WTC11 (cell line): ENCODE measurements around the gene CREBBP. TPM values are rescaled to one million over a fixed set of nuclear protein-coding genes. Genes with fewer than 3 reads are reported as not detected.

ENCODE experiments used
- ATAC-seq: fragments of 200-7000 bp; cut with Tn5 transposase; 2 replicates; pipeline ENCODE4 v1.10.0; 2021; ENCODE audit warnings: mild to moderate bottlenecking, moderate library complexity
- CTCF ChIA-PET: fragments of 300-600 bp; sonication (Branson Sonifier 250); formaldehyde crosslinking; loops from one replicate; lab custom pipeline; 2021; ENCODE audit warnings: antibody characterized with exemption; lab: Charles Lee
- POLR2A ChIA-PET: fragments of 350-600 bp; sonication (Branson Sonifier 250); formaldehyde crosslinking; loops from one replicate; lab custom pipeline; 2021; ENCODE audit warnings: antibody characterized with exemption; lab: Charles Lee
- DNase-seq: peaks from one replicate; pipeline ENCODE4 v3.0.0; 2021; ENCODE audit warnings: low spot score
- H3K27ac Mint-ChIP-seq: 2 replicates; pipeline ENCODE4 v1.8.0; 2021; ENCODE audit warnings: mixed read lengths
- H3K27me3 Mint-ChIP-seq: 2 replicates; pipeline ENCODE4 v1.8.0; 2021; ENCODE audit warnings: low read depth, mild to moderate bottlenecking, moderate library complexity, mixed read lengths
- H3K36me3 Mint-ChIP-seq: 2 replicates; pipeline ENCODE4 v1.8.0; 2021; ENCODE audit warnings: mixed read lengths
- H3K4me1 Mint-ChIP-seq: 2 replicates; pipeline ENCODE4 v1.8.0; 2022; ENCODE audit warnings: mixed read lengths
- H3K4me3 Mint-ChIP-seq: 2 replicates; pipeline ENCODE4 v1.8.0; 2021; ENCODE audit warnings: mild to moderate bottlenecking, moderate library complexity, mixed read lengths
- H3K9me3 Mint-ChIP-seq: 2 replicates; pipeline ENCODE4 v1.8.0; 2021; ENCODE audit warnings: mixed read lengths
- ARID4B ChIP-seq: sonication (generic); formaldehyde crosslinking; IDR thresholded peaks from 2 replicates; pipeline ENCODE4 v1.8.0; 2023; ENCODE audit warnings: missing genetic modification reagents, mild to moderate bottlenecking, borderline replicate concordance
- ELF4 ChIP-seq: sonication (generic); formaldehyde crosslinking; IDR thresholded peaks from 2 replicates; pipeline ENCODE4 v1.8.1; 2022; ENCODE audit warnings: low read depth, mild to moderate bottlenecking, moderate library complexity, missing genetic modification reagents
- EMX1 ChIP-seq: fragments of 250-450 bp; sonication (Bioruptor Pico); IDR thresholded peaks from 2 replicates; pipeline ENCODE4 v1.8.0; 2021; ENCODE audit warnings: mild to moderate bottlenecking
- FOXJ3 ChIP-seq: sonication (generic); formaldehyde crosslinking; IDR thresholded peaks from 2 replicates; pipeline ENCODE4 v1.9.0; 2021; ENCODE audit warnings: missing genetic modification reagents, mild to moderate bottlenecking, borderline replicate concordance
- FOXP1 ChIP-seq: sonication (generic); formaldehyde crosslinking; IDR thresholded peaks from 2 replicates; pipeline ENCODE4 v1.8.0; 2022; ENCODE audit warnings: missing genetic modification reagents, mild to moderate bottlenecking, moderate library complexity, borderline replicate concordance
- GABPB1 ChIP-seq: sonication (generic); formaldehyde crosslinking; IDR thresholded peaks from 2 replicates; pipeline ENCODE4 v1.8.1; 2023; ENCODE audit warnings: mild to moderate bottlenecking, missing genetic modification reagents
- IRF1 ChIP-seq: sonication (generic); formaldehyde crosslinking; IDR thresholded peaks from 2 replicates; pipeline ENCODE4 v1.8.0; 2023; ENCODE audit warnings: missing genetic modification reagents
- IRF2 ChIP-seq: sonication (generic); formaldehyde crosslinking; IDR thresholded peaks from 2 replicates; pipeline ENCODE4 v1.8.0; 2022; ENCODE audit warnings: low read depth, missing genetic modification reagents, borderline replicate concordance
- MXD4 ChIP-seq: fragments of 250-450 bp; sonication (Bioruptor Pico); IDR thresholded peaks from 2 replicates; pipeline ENCODE4 v1.8.0; 2021; ENCODE audit warnings: mild to moderate bottlenecking, moderate library complexity, borderline replicate concordance
- NFYB ChIP-seq: sonication (generic); formaldehyde crosslinking; conservative IDR thresholded peaks from 2 replicates; pipeline ENCODE4 v1.8.0; 2022; ENCODE audit warnings: low read depth, missing genetic modification reagents
- NR2C2 ChIP-seq: sonication (generic); formaldehyde crosslinking; IDR thresholded peaks from 2 replicates; pipeline ENCODE4 v1.8.0; 2022; ENCODE audit warnings: mild to moderate bottlenecking, missing genetic modification reagents
- RELA ChIP-seq: sonication (generic); formaldehyde crosslinking; IDR thresholded peaks from 2 replicates; pipeline ENCODE4 v1.8.1; 2022; ENCODE audit warnings: missing genetic modification reagents, mild to moderate bottlenecking, borderline replicate concordance
- USF1 ChIP-seq: sonication (generic); formaldehyde crosslinking; IDR thresholded peaks from 2 replicates; pipeline ENCODE4 v1.8.0; 2022; ENCODE audit warnings: mild to moderate bottlenecking, missing genetic modification reagents
- ZNF317 ChIP-seq: sonication (generic); formaldehyde crosslinking; IDR thresholded peaks from 2 replicates; pipeline ENCODE4 v1.8.1; 2023; ENCODE audit warnings: low read depth, mild to moderate bottlenecking, moderate library complexity, missing genetic modification reagents, borderline replicate concordance
- ZNF416 ChIP-seq: fragments of 250-450 bp; sonication (Bioruptor Pico); IDR thresholded peaks from 2 replicates; pipeline ENCODE4 v1.9.0; 2021; ENCODE audit warnings: mild to moderate bottlenecking, inconsistent platforms
- ZNF423 ChIP-seq: fragments of 250-450 bp; sonication (Bioruptor Pico); IDR thresholded peaks from 2 replicates; pipeline ENCODE4 v2.1.2; 2022; ENCODE audit warnings: mild to moderate bottlenecking, moderate library complexity
- ZSCAN18 ChIP-seq: fragments of 250-450 bp; sonication (Bioruptor Pico); IDR thresholded peaks from 2 replicates; pipeline ENCODE4 v2.1.2; 2022; ENCODE audit warnings: mild to moderate bottlenecking, moderate library complexity
- total RNA-seq: library from RNA; stranded (reverse); gene quantifications from 3 replicates; pipeline ENCODE4 v1.2.3, GENCODE V29; 2021
- TF ChIP-seq, protein P1 (sequence below): fragments of 200-600 bp; IDR thresholded peaks from 2 replicates; pipeline ENCODE4 v1.8.0; 2022; ENCODE audit warnings: antibody characterized with exemption
- TF ChIP-seq, protein P2 (sequence below): sonication (generic); formaldehyde crosslinking; IDR thresholded peaks from 2 replicates; pipeline ENCODE4 v1.8.1; 2023; ENCODE audit warnings: mild to moderate bottlenecking, missing genetic modification reagents, moderate library complexity
- TF ChIP-seq, protein P3 (sequence below): fragments of 250-450 bp; sonication (Bioruptor Pico); IDR thresholded peaks from 2 replicates; pipeline ENCODE4 v1.9.0; 2021; ENCODE audit warnings: moderate library complexity, mild to moderate bottlenecking, inconsistent platforms, borderline replicate concordance
- TF ChIP-seq, protein P4 (sequence below): fragments of 250-450 bp; sonication (Bioruptor Pico); IDR thresholded peaks from 2 replicates; pipeline ENCODE4 v1.9.0; 2021; ENCODE audit warnings: mild to moderate bottlenecking
- TF ChIP-seq, protein P5 (sequence below): sonication (generic); formaldehyde crosslinking; IDR thresholded peaks from 2 replicates; pipeline ENCODE4 v1.8.1; 2023; ENCODE audit warnings: mild to moderate bottlenecking, missing genetic modification reagents

The CREBBP gene
- total RNA-seq, 1 experiment from 2014 or later = 49.6 TPM

DNA sequence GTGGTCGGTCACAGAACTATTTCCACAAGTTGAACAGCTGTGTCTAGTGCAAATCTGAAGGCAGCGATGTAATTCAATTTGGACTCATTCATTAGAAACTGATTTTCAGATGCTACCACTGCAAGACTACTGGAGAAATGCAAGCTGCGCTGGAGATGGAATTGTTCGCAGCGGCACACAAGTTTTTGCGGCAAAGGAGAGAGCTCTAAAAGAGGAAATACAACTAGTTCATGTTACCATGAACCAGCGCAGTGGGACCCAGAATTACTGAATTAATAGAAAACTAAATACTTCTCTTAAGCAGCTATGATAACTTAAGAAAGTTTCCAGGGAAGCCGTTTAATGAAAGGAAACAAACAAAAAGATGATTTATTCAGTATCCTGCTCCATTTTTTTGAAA is 1.9 kb downstream of the CREBBP start (continued):
- no peak for TF ChIP-seq NFYB
- TF ChIP-seq NR2C2 (CRISPR knock-in tag) = no peak
- TF ChIP-seq MXD4 (CRISPR knock-in tag) = no peak
- no peak for TF ChIP-seq FOXJ3 (CRISPR knock-in tag)
- TF ChIP-seq IRF1 (CRISPR knock-in tag) = no peak
- TF ChIP-seq, protein P1, sequence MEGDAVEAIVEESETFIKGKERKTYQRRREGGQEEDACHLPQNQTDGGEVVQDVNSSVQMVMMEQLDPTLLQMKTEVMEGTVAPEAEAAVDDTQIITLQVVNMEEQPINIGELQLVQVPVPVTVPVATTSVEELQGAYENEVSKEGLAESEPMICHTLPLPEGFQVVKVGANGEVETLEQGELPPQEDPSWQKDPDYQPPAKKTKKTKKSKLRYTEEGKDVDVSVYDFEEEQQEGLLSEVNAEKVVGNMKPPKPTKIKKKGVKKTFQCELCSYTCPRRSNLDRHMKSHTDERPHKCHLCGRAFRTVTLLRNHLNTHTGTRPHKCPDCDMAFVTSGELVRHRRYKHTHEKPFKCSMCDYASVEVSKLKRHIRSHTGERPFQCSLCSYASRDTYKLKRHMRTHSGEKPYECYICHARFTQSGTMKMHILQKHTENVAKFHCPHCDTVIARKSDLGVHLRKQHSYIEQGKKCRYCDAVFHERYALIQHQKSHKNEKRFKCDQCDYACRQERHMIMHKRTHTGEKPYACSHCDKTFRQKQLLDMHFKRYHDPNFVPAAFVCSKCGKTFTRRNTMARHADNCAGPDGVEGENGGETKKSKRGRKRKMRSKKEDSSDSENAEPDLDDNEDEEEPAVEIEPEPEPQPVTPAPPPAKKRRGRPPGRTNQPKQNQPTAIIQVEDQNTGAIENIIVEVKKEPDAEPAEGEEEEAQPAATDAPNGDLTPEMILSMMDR = no peak
- TF ChIP-seq ZNF317 (CRISPR knock-in tag) = no peak
- TF ChIP-seq, protein P2, sequence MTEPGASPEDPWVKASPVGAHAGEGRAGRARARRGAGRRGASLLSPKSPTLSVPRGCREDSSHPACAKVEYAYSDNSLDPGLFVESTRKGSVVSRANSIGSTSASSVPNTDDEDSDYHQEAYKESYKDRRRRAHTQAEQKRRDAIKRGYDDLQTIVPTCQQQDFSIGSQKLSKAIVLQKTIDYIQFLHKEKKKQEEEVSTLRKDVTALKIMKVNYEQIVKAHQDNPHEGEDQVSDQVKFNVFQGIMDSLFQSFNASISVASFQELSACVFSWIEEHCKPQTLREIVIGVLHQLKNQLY = no peak

DNA sequence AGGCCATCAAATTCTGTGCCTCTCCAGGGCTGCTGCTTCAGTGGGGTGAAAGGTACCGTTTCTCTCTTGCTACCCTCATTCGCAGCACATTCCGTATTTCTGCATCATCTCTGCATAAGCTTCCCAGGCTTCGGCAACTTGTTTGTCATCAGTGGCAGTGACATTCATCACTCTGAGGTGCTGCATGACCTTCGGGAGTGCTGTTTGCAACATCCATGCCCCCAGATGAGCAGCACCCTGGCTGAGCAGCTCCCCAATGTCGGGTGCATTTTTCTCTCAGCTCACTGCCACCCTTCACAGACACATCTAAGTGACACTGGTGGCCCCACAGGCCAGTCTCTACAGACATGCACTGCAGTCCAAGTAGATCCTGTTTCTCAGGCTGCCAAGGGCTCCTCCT is 3.8 kb downstream of the CREBBP start:
- H3K4me3 Mint-ChIP-seq = no peak overlapping the region
- H3K27me3 Mint-ChIP-seq = peaks cover 4% of the 10 kb centered on the region; the same call in 1 of the 2 replicates
- CTCF ChIA-PET = interaction anchor here (1.6 kb wide), 1 partner anchor 62 kb away, joined by 5 read pairs; no protein-coding TSS in a partner anchor
- H3K9me3 Mint-ChIP-seq = no peaks in the 10 kb centered on the region
- POLR2A ChIA-PET = interaction anchor here (0.6 kb wide), 1 partner anchor 754 kb away, joined by 6 read pairs; no protein-coding TSS in a partner anchor
- TF ChIP-seq GABPB1 (CRISPR knock-in tag) = no peak
- no peak for TF ChIP-seq ARID4B (CRISPR knock-in tag)
- TF ChIP-seq, protein P3, sequence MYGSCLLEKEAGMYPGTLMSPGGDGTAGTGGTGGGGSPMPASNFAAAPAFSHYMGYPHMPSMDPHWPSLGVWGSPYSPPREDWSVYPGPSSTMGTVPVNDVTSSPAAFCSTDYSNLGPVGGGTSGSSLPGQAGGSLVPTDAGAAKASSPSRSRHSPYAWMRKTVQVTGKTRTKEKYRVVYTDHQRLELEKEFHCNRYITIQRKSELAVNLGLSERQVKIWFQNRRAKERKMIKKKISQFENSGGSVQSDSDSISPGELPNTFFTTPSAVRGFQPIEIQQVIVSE (CRISPR knock-in tag) = no peak
- TF ChIP-seq, protein P4, sequence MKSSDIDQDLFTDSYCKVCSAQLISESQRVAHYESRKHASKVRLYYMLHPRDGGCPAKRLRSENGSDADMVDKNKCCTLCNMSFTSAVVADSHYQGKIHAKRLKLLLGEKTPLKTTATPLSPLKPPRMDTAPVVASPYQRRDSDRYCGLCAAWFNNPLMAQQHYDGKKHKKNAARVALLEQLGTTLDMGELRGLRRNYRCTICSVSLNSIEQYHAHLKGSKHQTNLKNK (CRISPR knock-in tag) = no peak
- TF ChIP-seq RELA (CRISPR knock-in tag) = no peak
- TF ChIP-seq NFYB = no peak
- TF ChIP-seq ZNF317 (CRISPR knock-in tag) = no peak
- no peak for TF ChIP-seq FOXP1 (CRISPR knock-in tag)
- TF ChIP-seq ZSCAN18 (CRISPR knock-in tag) = no peak
- no peak for TF ChIP-seq ZNF423 (CRISPR knock-in tag)
- TF ChIP-seq EMX1 (CRISPR knock-in tag) = no peak
- no peak for TF ChIP-seq USF1 (CRISPR knock-in tag)
- TF ChIP-seq ZNF416 = no peak
- TF ChIP-seq ELF4 = no peak
- TF ChIP-seq, protein P5, sequence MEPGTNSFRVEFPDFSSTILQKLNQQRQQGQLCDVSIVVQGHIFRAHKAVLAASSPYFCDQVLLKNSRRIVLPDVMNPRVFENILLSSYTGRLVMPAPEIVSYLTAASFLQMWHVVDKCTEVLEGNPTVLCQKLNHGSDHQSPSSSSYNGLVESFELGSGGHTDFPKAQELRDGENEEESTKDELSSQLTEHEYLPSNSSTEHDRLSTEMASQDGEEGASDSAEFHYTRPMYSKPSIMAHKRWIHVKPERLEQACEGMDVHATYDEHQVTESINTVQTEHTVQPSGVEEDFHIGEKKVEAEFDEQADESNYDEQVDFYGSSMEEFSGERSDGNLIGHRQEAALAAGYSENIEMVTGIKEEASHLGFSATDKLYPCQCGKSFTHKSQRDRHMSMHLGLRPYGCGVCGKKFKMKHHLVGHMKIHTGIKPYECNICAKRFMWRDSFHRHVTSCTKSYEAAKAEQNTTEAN = no peak
- TF ChIP-seq IRF2 (CRISPR knock-in tag) = no peak
- no peak overlapping the region for H3K27ac Mint-ChIP-seq
- peaks cover 12% of the 10 kb centered on the region for H3K36me3 Mint-ChIP-seq
- peaks cover 76% of the 10 kb centered on the region for H3K4me1 Mint-ChIP-seq
- ATAC-seq (no peak), DNase-seq (no peak)
